ENCODE data around the gene SNX30. TPM values are rescaled to one million over a fixed set of nuclear protein-coding genes. Genes with fewer than 3 reads are reported as not detected.

SNX30 gene
- total RNA-seq, 4 donors from 2014 or later = 18.2 to 46.4 (median 26.2) TPM

DNA sequence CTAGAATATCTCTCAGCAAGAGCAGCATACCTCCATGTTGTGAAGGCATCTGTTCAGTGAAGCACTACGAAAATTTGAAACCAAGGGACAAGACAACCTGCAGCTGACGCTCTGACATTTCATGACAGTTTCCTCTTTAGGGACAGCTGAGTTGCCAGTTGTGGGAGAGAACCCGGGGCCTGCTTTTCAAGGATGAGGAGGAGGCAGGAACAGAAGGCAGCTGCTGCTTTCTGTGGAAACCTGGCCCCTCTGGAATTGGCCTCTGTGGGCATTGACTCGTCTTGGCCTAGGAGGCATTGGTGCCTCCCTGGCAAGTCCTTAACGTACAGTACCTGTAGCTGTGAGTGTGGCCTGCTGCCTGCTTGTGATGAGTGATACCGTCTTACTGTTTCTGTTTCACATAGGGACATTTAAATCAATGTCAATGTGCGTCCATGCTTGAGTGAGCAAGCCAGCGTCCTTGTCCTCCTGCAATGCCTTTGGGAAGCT, 118.5 kb downstream of the SNX30 start:
- no peaks in the 10 kb centered on the region for H3K27me3 ChIP-seq
- no peaks in the 10 kb centered on the region for H3K9me3 ChIP-seq
- no peak for DNase-seq
- H3K4me3 ChIP-seq = no peak overlapping the region
- peaks cover 0 to 29% (median 0%) of the 10 kb centered on the region in 3 donors for H3K36me3 ChIP-seq
- H3K4me1 ChIP-seq = no peaks in the 10 kb centered on the region
- no peak overlapping the region for H3K27ac ChIP-seq
- TF ChIP-seq, protein P1, sequence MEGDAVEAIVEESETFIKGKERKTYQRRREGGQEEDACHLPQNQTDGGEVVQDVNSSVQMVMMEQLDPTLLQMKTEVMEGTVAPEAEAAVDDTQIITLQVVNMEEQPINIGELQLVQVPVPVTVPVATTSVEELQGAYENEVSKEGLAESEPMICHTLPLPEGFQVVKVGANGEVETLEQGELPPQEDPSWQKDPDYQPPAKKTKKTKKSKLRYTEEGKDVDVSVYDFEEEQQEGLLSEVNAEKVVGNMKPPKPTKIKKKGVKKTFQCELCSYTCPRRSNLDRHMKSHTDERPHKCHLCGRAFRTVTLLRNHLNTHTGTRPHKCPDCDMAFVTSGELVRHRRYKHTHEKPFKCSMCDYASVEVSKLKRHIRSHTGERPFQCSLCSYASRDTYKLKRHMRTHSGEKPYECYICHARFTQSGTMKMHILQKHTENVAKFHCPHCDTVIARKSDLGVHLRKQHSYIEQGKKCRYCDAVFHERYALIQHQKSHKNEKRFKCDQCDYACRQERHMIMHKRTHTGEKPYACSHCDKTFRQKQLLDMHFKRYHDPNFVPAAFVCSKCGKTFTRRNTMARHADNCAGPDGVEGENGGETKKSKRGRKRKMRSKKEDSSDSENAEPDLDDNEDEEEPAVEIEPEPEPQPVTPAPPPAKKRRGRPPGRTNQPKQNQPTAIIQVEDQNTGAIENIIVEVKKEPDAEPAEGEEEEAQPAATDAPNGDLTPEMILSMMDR (IDR thresholded peaks at IDR 0.05) = no peak
- TF ChIP-seq POLR2A (IDR thresholded peaks at IDR 0.05) = no peak

DNA sequence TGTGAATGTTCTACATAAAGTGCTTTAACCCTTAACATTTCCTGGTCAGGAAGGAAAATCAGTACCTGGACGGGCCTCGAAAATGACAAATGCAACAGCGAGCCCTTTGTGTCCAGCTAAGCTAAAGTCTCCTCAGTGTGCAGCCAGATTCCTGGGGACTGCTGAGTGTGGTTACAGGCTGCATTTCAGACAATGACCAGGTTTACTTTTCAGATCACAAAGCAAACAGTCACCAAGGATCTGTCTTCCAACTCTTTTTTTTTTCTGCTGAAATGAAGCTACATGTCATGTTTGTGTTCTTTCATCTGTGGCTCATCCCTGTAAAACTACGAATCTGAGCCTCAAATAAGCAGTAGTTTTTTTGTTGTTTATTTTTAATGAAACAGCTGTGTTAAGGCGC, 119.4 kb downstream of the SNX30 start:
- TF ChIP-seq POLR2A (IDR thresholded peaks at IDR 0.05) = no peak
- TF ChIP-seq, protein P1 (IDR thresholded peaks at IDR 0.05) = no peak
- H3K27me3 ChIP-seq = no peaks in the 10 kb centered on the region
- H3K4me3 ChIP-seq = no peak overlapping the region
- H3K4me1 ChIP-seq = no peaks in the 10 kb centered on the region
- peaks cover 0 to 29% (median 0%) of the 10 kb centered on the region in 3 donors for H3K36me3 ChIP-seq
- DNase-seq = no peak
- no peak overlapping the region for H3K27ac ChIP-seq
- no peaks in the 10 kb centered on the region for H3K9me3 ChIP-seq

DNA sequence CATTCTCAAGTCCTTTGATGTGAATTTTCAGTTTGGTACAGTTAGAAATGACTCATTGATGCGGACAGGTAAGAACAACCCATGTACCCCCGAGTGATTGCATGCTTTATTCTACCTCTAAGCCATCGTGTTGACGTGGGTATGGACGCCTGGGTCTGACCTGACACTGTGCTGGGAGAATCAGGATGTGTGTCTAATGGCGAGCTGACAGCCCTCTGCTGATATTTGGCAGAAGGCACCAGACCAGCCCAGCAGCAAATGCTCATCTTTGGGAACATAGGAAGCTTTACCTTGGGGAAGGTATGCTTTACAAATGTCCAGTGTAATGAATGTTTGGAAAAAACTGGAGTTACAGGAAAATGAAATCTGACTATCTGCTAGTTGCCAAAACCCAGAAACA, 120.0 kb downstream of the SNX30 start:
- no peak for DNase-seq
- no peaks in the 10 kb centered on the region for H3K27me3 ChIP-seq
- H3K4me3 ChIP-seq = no peak overlapping the region
- no peaks in the 10 kb centered on the region for H3K4me1 ChIP-seq
- H3K9me3 ChIP-seq = no peaks in the 10 kb centered on the region
- peaks cover 0 to 29% (median 0%) of the 10 kb centered on the region in 3 donors for H3K36me3 ChIP-seq
- no peak overlapping the region for H3K27ac ChIP-seq
- no peak for TF ChIP-seq POLR2A (IDR thresholded peaks at IDR 0.05)
- TF ChIP-seq, protein P1 (IDR thresholded peaks at IDR 0.05) = no peak

DNA sequence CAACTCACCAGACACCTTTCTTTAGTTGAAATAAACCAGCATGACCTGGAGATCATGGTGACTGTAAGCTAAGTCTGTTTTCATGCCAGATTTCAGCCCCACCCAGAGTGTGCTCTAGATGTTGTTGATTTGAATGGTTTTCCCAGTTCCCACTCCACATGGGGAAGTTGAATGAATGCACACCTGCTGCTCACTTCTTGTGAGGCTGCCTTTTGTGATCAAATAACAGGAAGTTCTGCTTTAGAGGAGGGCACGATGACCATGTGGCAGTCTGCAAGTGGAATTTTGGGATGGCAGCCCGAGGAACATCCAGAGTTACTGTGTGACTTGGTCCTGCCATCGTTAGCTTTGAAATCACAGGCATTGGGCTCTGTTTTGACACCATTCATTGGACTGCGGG, 121.5 kb downstream of the SNX30 start:
- Histone ChIP-seq H3K4me1 (no peaks in the 10 kb centered on the region), H3K36me3 (peaks cover 0 to 26% (median 0%) of the 10 kb centered on the region in 3 donors), H3K9me3 (no peaks in the 10 kb centered on the region), H3K4me3 (no peak overlapping the region), H3K27ac (no peak overlapping the region), H3K27me3 (no peaks in the 10 kb centered on the region)
- TF ChIP-seq, protein P1 (IDR thresholded peaks at IDR 0.05) = no peak
- TF ChIP-seq POLR2A (IDR thresholded peaks at IDR 0.05) = no peak
- DNase-seq = no peak

DNA sequence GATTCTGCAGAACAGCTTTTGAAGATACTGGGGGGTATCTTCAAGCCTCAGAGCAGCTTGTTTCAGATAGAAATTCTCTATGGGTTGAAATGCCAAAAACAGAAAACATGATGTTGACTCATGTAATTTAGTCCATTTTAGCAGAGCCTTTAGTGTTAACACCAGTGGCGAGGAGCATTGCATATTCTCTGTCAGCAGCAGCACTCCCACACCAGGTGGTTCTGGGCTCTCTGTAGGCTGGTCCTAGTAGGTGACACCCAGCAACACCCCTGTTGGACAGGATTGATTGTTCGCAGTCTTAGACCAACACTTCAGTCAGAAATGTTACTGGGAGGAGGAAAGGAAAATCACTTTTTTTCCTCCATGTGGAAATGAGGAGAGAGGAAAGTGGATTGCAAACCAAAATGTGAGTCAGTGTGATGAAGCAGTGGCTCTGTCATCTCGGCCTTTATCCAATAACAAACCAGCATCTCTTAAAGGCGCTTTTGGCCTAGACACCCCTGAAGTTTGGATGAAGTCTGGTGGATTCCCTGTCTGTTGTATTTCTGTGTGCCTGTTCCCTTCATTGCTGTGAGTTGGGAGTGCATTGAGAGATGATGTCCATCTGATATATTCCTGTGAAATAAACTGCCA, 123.3 kb downstream of the SNX30 start:
- TF ChIP-seq, protein P1 (IDR thresholded peaks at IDR 0.05) = no peak
- TF ChIP-seq POLR2A (IDR thresholded peaks at IDR 0.05) = no peak
- Histone ChIP-seq H3K9me3 (no peaks in the 10 kb centered on the region), H3K27ac (no peak overlapping the region), H3K4me3 (no peak overlapping the region), H3K4me1 (no peaks in the 10 kb centered on the region), H3K27me3 (no peaks in the 10 kb centered on the region), H3K36me3 (peaks cover 0 to 23% (median 0%) of the 10 kb centered on the region in 3 donors)
- no peak for DNase-seq

Measured in Peyer's patch (tissue), 4 donors.